MCF 10A (cell line): ENCODE measurements around the gene WIPF2. TPM values are rescaled to one million over a fixed set of nuclear protein-coding genes. Genes with fewer than 3 reads are reported as not detected.

Experiments used
- BruUV-seq: library from RNA; stranded (reverse); fragments of 400-500 nt; replicated peaks from 2 replicates; lab custom pipeline; 2021; lab: Mats Ljungman, UMichigan
- CTCF ChIA-PET: fragments of 300-600 bp; sonication (Branson Sonifier 250); formaldehyde crosslinking; extraction: SDS; loops from one replicate; lab custom pipeline; 2021; ENCODE audit warnings: antibody characterized with exemption, inconsistent platforms; lab: Yijun Ruan, JAX
- POLR2A ChIA-PET: fragments of 300-600, 350-650 bp; sonication (Branson Sonifier 250); formaldehyde crosslinking; extraction: SDS; loops from one replicate; lab custom pipeline; 2020; ENCODE audit warnings: antibody characterized with exemption, inconsistent platforms; lab: Yijun Ruan, JAX
- DNase-seq: peaks from one replicate; pipeline ENCODE4 v3.0.0-alpha.2; 2018; ENCODE audit not compliant: unreplicated experiment
- H3K27ac Mint-ChIP-seq: one replicate; pipeline ENCODE4 v1.8.0; 2022; ENCODE audit warnings: mild to moderate bottlenecking, low read depth, mixed read lengths; ENCODE audit not compliant: unreplicated experiment
- H3K27me3 Mint-ChIP-seq: one replicate; pipeline ENCODE4 v1.8.0; 2022; ENCODE audit warnings: mixed read lengths; ENCODE audit not compliant: insufficient read depth, unreplicated experiment
- H3K36me3 Mint-ChIP-seq: one replicate; pipeline ENCODE4 v1.8.0; 2022; ENCODE audit warnings: mild to moderate bottlenecking, moderate library complexity, mixed read lengths; ENCODE audit not compliant: insufficient read depth, unreplicated experiment
- H3K4me1 Mint-ChIP-seq: one replicate; pipeline ENCODE4 v1.8.0; 2022; ENCODE audit warnings: mixed read lengths; ENCODE audit not compliant: insufficient read depth, unreplicated experiment
- H3K4me3 Mint-ChIP-seq: one replicate; pipeline ENCODE4 v1.8.0; 2022; ENCODE audit warnings: mild to moderate bottlenecking, moderate library complexity, mixed read lengths; ENCODE audit not compliant: unreplicated experiment
- H3K9me3 Mint-ChIP-seq: one replicate; pipeline ENCODE4 v1.8.0; 2022; ENCODE audit warnings: mixed read lengths; ENCODE audit not compliant: unreplicated experiment
- intact Hi-C: fragments of 100-400 bp; cut with micrococcal nuclease; formaldehyde crosslinking; loops from 2 replicates; pipeline ENCODE4 v1.14.1; 2022
- total RNA-seq: library from RNA; stranded (reverse); gene quantifications from 2 replicates; pipeline ENCODE4 v1.2.3, GENCODE V29; 2022
- TF ChIP-seq, protein P1 (sequence below): fragments of 200-600 bp; IDR thresholded peaks from one replicate; pipeline ENCODE4 v1.8.0; 2022; ENCODE audit warnings: antibody characterized with exemption, mild to moderate bottlenecking; ENCODE audit not compliant: unreplicated experiment

Gene WIPF2
- total RNA-seq, 1 experiment from 2014 or later, result 32.8 TPM

DNA sequence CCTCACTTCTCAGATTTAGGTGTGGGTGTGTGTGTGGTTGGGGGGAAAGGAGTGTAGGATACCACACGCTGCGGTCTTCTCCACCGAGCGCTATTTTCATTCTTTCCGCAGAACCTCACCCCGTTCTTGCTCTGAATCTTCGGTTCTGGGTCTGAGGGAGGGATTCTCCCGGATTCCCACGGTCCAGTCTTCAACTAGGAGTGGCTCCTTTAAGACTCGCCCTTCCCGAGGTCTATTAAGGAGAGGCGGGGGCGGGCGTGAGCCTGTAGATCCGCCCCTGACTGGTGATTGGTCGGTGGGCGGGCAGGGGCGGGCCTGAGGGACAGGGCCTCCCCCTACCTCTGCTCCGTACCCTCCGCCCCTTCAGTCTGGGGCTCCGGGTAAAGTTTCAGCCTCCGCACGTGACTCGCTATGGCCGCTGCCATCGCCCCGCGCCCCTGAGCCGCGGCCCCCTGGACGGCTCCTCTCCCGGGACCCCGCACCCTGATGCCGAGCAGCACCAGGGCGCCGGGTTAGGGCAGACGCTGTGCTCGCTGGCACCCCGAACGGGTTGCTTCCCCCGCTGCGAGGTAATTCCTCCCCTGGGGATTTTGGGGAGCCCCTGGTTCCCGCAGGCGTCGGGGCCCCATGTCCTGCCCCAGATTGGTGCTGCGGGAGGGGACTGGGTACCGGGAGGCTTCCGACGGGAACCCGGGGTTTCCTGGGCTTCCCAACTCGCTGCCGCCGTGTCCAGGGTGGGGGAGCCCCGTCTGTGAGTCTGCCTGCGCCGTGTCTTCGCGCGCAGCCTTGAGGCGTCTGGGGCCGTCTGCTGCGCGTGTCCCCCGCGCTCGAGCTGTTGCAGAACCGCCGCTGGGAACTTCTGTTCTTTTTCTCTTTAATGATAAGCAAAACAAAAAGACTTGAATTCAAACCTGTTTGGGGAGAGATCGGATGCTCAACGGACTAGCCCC lies 99.1 kb downstream of the WIPF2 start:
- BruUV-seq, result TSS peak; percentile 64
- ChIA-PET CTCF (interaction anchor here (0.6 to 1.6 kb wide), 14 partner anchors 10 to 205 kb away, joined by 3 to 6 read pairs (median 4); no protein-coding TSS in a partner anchor), POLR2A (interaction anchor here (0.6 to 4.3 kb wide), 12 partner anchors 9 to 218 kb away, joined by 3 to 24 read pairs (median 4); partner anchors contain the start of gene NR1D1)
- peak overlapping the region; percentile 32 for H3K27ac Mint-ChIP-seq
- intact Hi-C loops, result no loop called here
- TF ChIP-seq, protein P1, sequence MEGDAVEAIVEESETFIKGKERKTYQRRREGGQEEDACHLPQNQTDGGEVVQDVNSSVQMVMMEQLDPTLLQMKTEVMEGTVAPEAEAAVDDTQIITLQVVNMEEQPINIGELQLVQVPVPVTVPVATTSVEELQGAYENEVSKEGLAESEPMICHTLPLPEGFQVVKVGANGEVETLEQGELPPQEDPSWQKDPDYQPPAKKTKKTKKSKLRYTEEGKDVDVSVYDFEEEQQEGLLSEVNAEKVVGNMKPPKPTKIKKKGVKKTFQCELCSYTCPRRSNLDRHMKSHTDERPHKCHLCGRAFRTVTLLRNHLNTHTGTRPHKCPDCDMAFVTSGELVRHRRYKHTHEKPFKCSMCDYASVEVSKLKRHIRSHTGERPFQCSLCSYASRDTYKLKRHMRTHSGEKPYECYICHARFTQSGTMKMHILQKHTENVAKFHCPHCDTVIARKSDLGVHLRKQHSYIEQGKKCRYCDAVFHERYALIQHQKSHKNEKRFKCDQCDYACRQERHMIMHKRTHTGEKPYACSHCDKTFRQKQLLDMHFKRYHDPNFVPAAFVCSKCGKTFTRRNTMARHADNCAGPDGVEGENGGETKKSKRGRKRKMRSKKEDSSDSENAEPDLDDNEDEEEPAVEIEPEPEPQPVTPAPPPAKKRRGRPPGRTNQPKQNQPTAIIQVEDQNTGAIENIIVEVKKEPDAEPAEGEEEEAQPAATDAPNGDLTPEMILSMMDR, result no peak
- DNase-seq, result peak; percentile 97
- H3K4me1 Mint-ChIP-seq, result peaks cover 86% of the 10 kb centered on the region
- peaks cover 7% of the 10 kb centered on the region for H3K36me3 Mint-ChIP-seq
- H3K4me3 Mint-ChIP-seq, result peak overlapping the region; percentile 81
- H3K9me3 Mint-ChIP-seq, result no peaks in the 10 kb centered on the region
- no peaks in the 10 kb centered on the region for H3K27me3 Mint-ChIP-seq

DNA sequence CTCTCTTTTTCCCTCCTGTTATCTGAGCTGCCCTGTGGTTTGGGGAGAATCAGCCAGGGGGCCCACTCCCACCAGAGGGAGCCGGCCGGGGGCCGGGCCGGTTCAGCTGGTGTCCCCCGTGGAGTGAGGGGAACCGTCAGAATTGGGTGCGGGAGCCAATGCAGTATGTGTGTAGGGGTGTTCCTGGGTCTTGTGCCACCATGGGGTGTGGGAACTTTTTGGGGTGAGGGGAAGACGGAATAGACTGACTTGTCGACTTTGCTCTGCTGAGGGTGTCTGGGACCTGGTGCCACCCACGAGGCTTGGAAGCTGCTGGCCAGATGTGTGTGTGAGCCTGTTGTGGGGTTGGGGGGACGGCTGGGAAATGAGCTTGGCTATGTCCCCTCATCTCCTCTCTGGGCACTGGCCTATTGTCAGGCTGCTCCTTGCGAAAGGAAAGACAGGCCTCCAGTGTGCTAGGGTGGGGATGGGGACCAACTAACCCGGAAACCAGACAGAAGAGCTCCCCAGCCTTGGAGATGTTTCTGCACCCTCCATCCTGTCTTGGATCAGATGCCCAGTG lies 99.8 kb downstream of the WIPF2 start:
- peak overlapping the region; percentile 81 for H3K4me3 Mint-ChIP-seq
- H3K4me1 Mint-ChIP-seq, result peaks cover 86% of the 10 kb centered on the region
- ChIA-PET CTCF (interaction anchor here (0.6 to 1.0 kb wide), 8 partner anchors 9 to 305 kb away, joined by 3 to 7 read pairs (median 3); no protein-coding TSS in a partner anchor), POLR2A (interaction anchor here (0.5 to 2.8 kb wide), 7 partner anchors 9 to 162 kb away, joined by 3 to 11 read pairs (median 3); no protein-coding TSS in a partner anchor)
- intact Hi-C loops, result no loop called here
- peaks cover 7% of the 10 kb centered on the region for H3K36me3 Mint-ChIP-seq
- no peaks in the 10 kb centered on the region for H3K27me3 Mint-ChIP-seq
- no peak for DNase-seq
- H3K9me3 Mint-ChIP-seq, result no peaks in the 10 kb centered on the region
- TF ChIP-seq, protein P1, result no peak
- BruUV-seq, result no TSS peak
- H3K27ac Mint-ChIP-seq, result peak overlapping the region; percentile 32

DNA sequence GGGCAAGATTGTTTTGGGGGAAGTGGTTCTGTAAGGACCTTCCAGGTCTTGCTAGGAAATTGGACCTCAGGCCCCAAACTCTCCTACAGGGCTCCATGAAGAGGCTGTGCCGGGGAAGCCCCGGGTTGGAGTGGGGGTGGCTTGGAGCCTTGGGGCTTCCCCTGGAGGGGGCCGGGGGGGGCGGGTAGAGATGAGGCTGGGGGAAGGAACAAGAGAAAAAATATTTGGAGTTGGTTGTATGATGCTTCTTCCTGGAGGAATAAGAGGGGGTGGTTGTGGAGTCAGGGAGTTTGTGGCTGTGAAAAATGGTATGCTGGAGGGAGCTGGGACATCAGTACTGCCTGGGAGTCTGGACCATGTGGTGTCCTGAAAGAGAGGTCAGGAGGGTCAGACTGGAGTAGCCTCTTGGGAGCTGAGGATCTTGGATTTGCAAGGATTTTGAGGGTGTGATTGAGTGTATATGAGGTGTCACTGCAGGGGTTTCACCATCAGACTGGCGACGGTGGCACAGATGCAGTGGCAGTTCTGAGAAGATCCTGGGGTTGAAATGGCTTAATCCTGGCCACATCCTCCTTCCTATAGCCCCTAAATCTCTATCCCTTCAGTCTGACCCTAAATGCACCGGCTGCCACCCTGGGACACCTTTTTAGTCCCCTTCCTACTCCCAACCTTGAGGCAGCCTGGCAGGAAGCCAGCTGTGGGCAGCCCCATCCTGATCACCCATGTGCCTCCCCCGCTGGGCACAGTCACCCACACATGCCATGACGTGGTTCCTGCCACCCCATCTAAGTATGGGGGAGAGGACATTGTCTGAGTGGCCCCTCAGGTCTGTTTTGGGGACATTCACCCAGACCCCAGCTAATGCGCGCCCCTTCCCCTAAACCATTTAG lies 100.8 kb downstream of the WIPF2 start:
- intact Hi-C loops, result no loop called here
- Mint-ChIP-seq H3K36me3 (peaks cover 5% of the 10 kb centered on the region), H3K27ac (no peak overlapping the region), H3K27me3 (no peaks in the 10 kb centered on the region), H3K4me1 (peaks cover 76% of the 10 kb centered on the region), H3K4me3 (peak overlapping the region; percentile 81), H3K9me3 (no peaks in the 10 kb centered on the region)
- no TSS peak for BruUV-seq
- ChIA-PET CTCF (interaction anchor here (0.6 to 1.1 kb wide), 6 partner anchors 8 to 95 kb away, joined by 3 to 7 read pairs (median 3); no protein-coding TSS in a partner anchor), POLR2A (interaction anchor here (0.8 to 2.8 kb wide), 4 partner anchors 11 to 22 kb away, joined by 3 to 11 read pairs (median 4); no protein-coding TSS in a partner anchor)
- no peak for DNase-seq
- TF ChIP-seq, protein P1, result no peak
